PC-3 (cell line): ENCODE results near the gene TRMT2B. TPM values are rescaled to one million over a fixed set of nuclear protein-coding genes. Genes with fewer than 3 reads are reported as not detected.
A peak's percentile ranks its signal among the peaks of the same experiment; 100 is the strongest.

Source experiments
- ATAC-seq: fragments of 200-7000 bp; cut with Tn5 transposase; 2 replicates; pipeline ENCODE4 v1.9.1; 2020; ENCODE audit warnings: mild to moderate bottlenecking, moderate library complexity
- BruUV-seq: library from RNA; stranded (reverse); fragments of 400-500 nt; replicated peaks from 2 replicates; lab custom pipeline; 2021; lab: Mats Ljungman, UMichigan
- CTCF ChIA-PET: fragments of 300-600 bp; sonication (Branson Sonifier 250); formaldehyde crosslinking; loops from one replicate; lab custom pipeline; 2022; ENCODE audit warnings: antibody characterized with exemption; lab: Charles Lee
- POLR2A ChIA-PET: fragments of 300-600 bp; sonication (Branson Sonifier 250); formaldehyde crosslinking; loops from one replicate; lab custom pipeline; 2022; ENCODE audit warnings: antibody characterized with exemption; ENCODE audit not compliant: unreplicated experiment; lab: Charles Lee
- DNase-seq: peaks from one replicate; pipeline ENCODE4 v3.0.0-alpha.2; 2015
- H2AFZ ChIP-seq: fragments of 300-600 bp; sonication (generic); 2 replicates; pipeline ENCODE4 v1.6.0; 2016; ENCODE audit warnings: antibody characterized with exemption, low read length
- H3F3A ChIP-seq: fragments of 300-600 bp; sonication (generic); one replicate; pipeline ENCODE4 v1.6.0; 2017; ENCODE audit warnings: antibody characterized with exemption, low read length, control low read depth, mild to moderate bottlenecking; ENCODE audit not compliant: unreplicated experiment
- H3K27ac ChIP-seq: fragments of 300-600 bp; sonication (generic); 2 replicates; pipeline ENCODE4 v1.5.1; 2016; ENCODE audit warnings: mild to moderate bottlenecking, low read length
- H3K27me3 ChIP-seq: fragments of 300-600 bp; sonication (generic); 2 replicates; pipeline ENCODE4 v1.6.1; 2016; ENCODE audit warnings: low read length, mixed read lengths
- H3K36me3 ChIP-seq: fragments of 300-600 bp; sonication (generic); 2 replicates; pipeline ENCODE4 v1.6.1; 2016; ENCODE audit warnings: low read depth, mixed run types, low read length, mixed read lengths
- H3K4me1 ChIP-seq: fragments of 300-600 bp; sonication (generic); 2 replicates; pipeline ENCODE4 v1.5.1; 2016; ENCODE audit warnings: low read length; ENCODE audit not compliant: insufficient read depth
- H3K4me2 ChIP-seq: fragments of 300-600 bp; sonication (generic); 2 replicates; pipeline ENCODE4 v1.6.0; 2016; ENCODE audit warnings: low read length
- H3K4me3 ChIP-seq: fragments of 300-600 bp; sonication (generic); 2 replicates; pipeline ENCODE4 v1.5.1; 2016; ENCODE audit warnings: mild to moderate bottlenecking, low read length, mixed read lengths
- H3K79me2 ChIP-seq: fragments of 300-600 bp; sonication (generic); 2 replicates; pipeline ENCODE4 v1.6.1; 2017; ENCODE audit warnings: low read length, mixed read lengths
- H3K9ac ChIP-seq: fragments of 300-600 bp; sonication (generic); 2 replicates; pipeline ENCODE4 v1.6.0; 2016; ENCODE audit warnings: mild to moderate bottlenecking, low read length
- H3K9me2 ChIP-seq: fragments of 300-600 bp; sonication (generic); replicated peaks from 2 replicates; pipeline ENCODE4 v1.6.1; 2016; ENCODE audit warnings: mixed run types, low read length, mixed read lengths
- H3K9me3 ChIP-seq: fragments of 300-600 bp; sonication (generic); 2 replicates; pipeline ENCODE4 v1.6.1; 2016; ENCODE audit warnings: low read length, mixed read lengths
- H4K20me1 ChIP-seq: fragments of 300-600 bp; sonication (generic); 2 replicates; pipeline ENCODE4 v1.6.1; 2016; ENCODE audit warnings: low read length, mixed read lengths
- CTCF ChIP-seq: fragments of 300-600 bp; sonication (generic); conservative IDR thresholded peaks from 2 replicates; pipeline ENCODE4 v1.5.1; 2017; ENCODE audit warnings: antibody characterized with exemption, low read depth, mild to moderate bottlenecking, low read length
- EZH2 ChIP-seq: fragments of 300-600 bp; sonication (generic); IDR thresholded peaks from one replicate; pipeline ENCODE4 v1.6.1; 2017; ENCODE audit warnings: antibody characterized with exemption, mild to moderate bottlenecking, low read length; ENCODE audit not compliant: unreplicated experiment
- EZH2phosphoT487 ChIP-seq: fragments of 300-600 bp; sonication (generic); IDR thresholded peaks from 2 replicates; pipeline ENCODE4 v1.6.1; 2018; ENCODE audit warnings: mild to moderate bottlenecking, antibody characterized with exemption, low read length, borderline replicate concordance
- intact Hi-C: fragments of 100-400 bp; cut with micrococcal nuclease; formaldehyde crosslinking; loops from 2 replicates; pipeline ENCODE4 v1.9.0; 2023
- total RNA-seq: library from RNA; depleted of rRNA; stranded (reverse); fragments of >200 nt; gene quantifications from 2 replicates; pipeline ENCODE4 v1.2.3, GENCODE V29; 2014

TRMT2B gene
- total RNA-seq, 1 experiment from 2014 or later, result 23.4 TPM

- intact Hi-C loops, result loop anchor here (10.0 kb wide), 1 partner anchor 105 kb away; no protein-coding TSS in a partner anchor
- no peak overlapping the region for H3K4me3 ChIP-seq
- no peak for TF ChIP-seq EZH2
- TF ChIP-seq CTCF, result no peak
- no peak for TF ChIP-seq EZH2phosphoT487
- H4K20me1 ChIP-seq, result no peaks in the 10 kb centered on the region
- no peaks in the 10 kb centered on the region for H3K9me3 ChIP-seq
- CTCF ChIA-PET, result no interaction called here
- H2AFZ ChIP-seq, result no peak overlapping the region
- no peaks in the 10 kb centered on the region for H3K79me2 ChIP-seq
- BruUV-seq, result no TSS peak
- no peak overlapping the region for H3K27ac ChIP-seq
- H3K4me2 ChIP-seq, result no peak overlapping the region
- H3K36me3 ChIP-seq, result peaks cover 26% of the 10 kb centered on the region
- H3K9ac ChIP-seq, result no peak overlapping the region
- no peaks in the 10 kb centered on the region for H3K27me3 ChIP-seq
- no peak for DNase-seq
- POLR2A ChIA-PET, result no interaction called here
- no peak for ATAC-seq
- no peaks in the 10 kb centered on the region for H3K9me2 ChIP-seq
- H3F3A ChIP-seq, result no peaks in the 10 kb centered on the region
- H3K4me1 ChIP-seq, result peaks cover 12% of the 10 kb centered on the region
These were observed 52.5 kb downstream of the TRMT2B start for GRCh38 chrX:100999451-100999850.

- CTCF ChIA-PET, result no interaction called here
- Histone ChIP-seq H3K27me3 (no peaks in the 10 kb centered on the region), H4K20me1 (no peaks in the 10 kb centered on the region), H3K9me2 (no peaks in the 10 kb centered on the region), H2AFZ (no peak overlapping the region), H3K4me1 (peaks cover 21% of the 10 kb centered on the region), H3K9ac (no peak overlapping the region), H3F3A (no peaks in the 10 kb centered on the region), H3K79me2 (no peaks in the 10 kb centered on the region), H3K9me3 (no peaks in the 10 kb centered on the region), H3K4me2 (no peak overlapping the region), H3K36me3 (peaks cover 29% of the 10 kb centered on the region), H3K27ac (peak overlapping the region; percentile 58), H3K4me3 (no peak overlapping the region)
- no peak for ATAC-seq
- POLR2A ChIA-PET, result no interaction called here
- no TSS peak for BruUV-seq
- peak; percentile 41 for DNase-seq
- intact Hi-C loops, result loop anchor here (10.0 kb wide), 1 partner anchor 101 kb away; no protein-coding TSS in a partner anchor
- TF ChIP-seq EZH2 (no peak), CTCF (no peak), EZH2phosphoT487 (no peak)
These were observed 56.4 kb downstream of the TRMT2B start for GRCh38 chrX:100995469-100995868.

- Histone ChIP-seq H3K9me2 (no peaks in the 10 kb centered on the region), H3K4me3 (no peak overlapping the region; the same call in 1 of the 2 replicates), H2AFZ (no peak overlapping the region), H3K27ac (peak overlapping the region; percentile 58), H3K9ac (no peak overlapping the region), H3F3A (no peaks in the 10 kb centered on the region), H4K20me1 (no peaks in the 10 kb centered on the region), H3K79me2 (no peaks in the 10 kb centered on the region), H3K27me3 (no peaks in the 10 kb centered on the region), H3K9me3 (no peaks in the 10 kb centered on the region), H3K4me2 (peak overlapping the region; percentile 54), H3K4me1 (peaks cover 21% of the 10 kb centered on the region), H3K36me3 (peaks cover 29% of the 10 kb centered on the region)
- ChIA-PET POLR2A (no interaction called here), CTCF (no interaction called here)
- DNase-seq (peak; percentile 76), ATAC-seq (peak; percentile 93)
- intact Hi-C loops, result loop anchor here (10.0 kb wide), 1 partner anchor 100 kb away; no protein-coding TSS in a partner anchor
- no TSS peak for BruUV-seq
- TF ChIP-seq EZH2 (no peak), CTCF (no peak), EZH2phosphoT487 (no peak)
These were observed 57.3 kb downstream of the TRMT2B start for GRCh38 chrX:100994352-100995281.
